ENCODE results near the gene HNMT.
"Not testable (repeated sequence)": the region's sequence is repeated elsewhere in the genome, so short reads cannot be mapped to it uniquely, and the experiment has no call there.

DNA sequence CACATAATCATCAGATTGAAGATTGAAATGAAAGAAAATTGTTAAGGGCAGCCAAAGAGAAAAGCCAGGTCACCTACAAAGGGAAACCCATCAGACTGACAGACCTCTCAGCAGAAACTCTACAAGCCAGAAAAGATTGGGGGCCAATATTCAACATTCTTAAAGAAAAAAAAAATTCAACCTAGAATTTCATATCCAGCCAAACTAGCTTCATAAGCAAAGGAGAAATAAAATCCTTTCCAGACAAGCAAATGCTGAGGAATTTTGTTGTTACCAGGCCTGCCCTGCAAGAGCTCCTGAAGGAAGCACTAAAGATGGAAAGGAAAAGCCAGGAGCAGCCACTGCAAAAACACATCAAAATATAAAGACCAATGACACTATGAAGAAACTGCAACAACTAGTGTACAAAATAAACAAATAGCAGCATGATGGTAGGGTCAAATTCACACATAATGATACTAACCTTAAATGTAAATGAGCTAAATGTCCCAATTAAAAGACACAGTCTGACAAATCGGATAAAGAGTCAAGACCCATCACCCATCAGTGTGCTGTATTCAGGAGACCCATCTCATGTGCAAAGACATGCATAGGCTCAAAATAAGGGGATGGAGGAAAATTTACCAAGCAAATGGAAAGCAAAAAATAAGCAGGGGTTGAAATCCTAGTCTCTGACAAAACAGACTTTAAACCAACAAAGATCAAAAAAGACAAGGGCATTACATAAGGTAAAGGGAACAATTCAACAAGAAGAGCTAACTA is 29.6 kb downstream of the HNMT start:
- not testable (repeated sequence) for TF ChIP-seq EZH2phosphoT487 (IDR thresholded peaks at IDR 0.05; ENCODE audit: borderline replicate concordance, low read length)
- TF ChIP-seq, protein P1, sequence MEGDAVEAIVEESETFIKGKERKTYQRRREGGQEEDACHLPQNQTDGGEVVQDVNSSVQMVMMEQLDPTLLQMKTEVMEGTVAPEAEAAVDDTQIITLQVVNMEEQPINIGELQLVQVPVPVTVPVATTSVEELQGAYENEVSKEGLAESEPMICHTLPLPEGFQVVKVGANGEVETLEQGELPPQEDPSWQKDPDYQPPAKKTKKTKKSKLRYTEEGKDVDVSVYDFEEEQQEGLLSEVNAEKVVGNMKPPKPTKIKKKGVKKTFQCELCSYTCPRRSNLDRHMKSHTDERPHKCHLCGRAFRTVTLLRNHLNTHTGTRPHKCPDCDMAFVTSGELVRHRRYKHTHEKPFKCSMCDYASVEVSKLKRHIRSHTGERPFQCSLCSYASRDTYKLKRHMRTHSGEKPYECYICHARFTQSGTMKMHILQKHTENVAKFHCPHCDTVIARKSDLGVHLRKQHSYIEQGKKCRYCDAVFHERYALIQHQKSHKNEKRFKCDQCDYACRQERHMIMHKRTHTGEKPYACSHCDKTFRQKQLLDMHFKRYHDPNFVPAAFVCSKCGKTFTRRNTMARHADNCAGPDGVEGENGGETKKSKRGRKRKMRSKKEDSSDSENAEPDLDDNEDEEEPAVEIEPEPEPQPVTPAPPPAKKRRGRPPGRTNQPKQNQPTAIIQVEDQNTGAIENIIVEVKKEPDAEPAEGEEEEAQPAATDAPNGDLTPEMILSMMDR (IDR thresholded peaks at IDR 0.05; ENCODE audit: low read depth, low read length, poor library complexity, severe bottlenecking), result not testable (repeated sequence)
